ENCODE data around the gene CALY.
"Not testable (repeated sequence)": the region's sequence is repeated elsewhere in the genome, so short reads cannot be mapped to it uniquely, and the experiment has no call there.

CALY gene

GRCh38 chr10:133329491-133330202, 7.0 kb downstream of the CALY start:
- DNase-seq (ENCODE audit: low read depth), result peak; percentile 74

- no peak for DNase-seq (ENCODE audit: low read depth)
Observed at GRCh38 chr10:133328358-133329343, 8.0 kb downstream of the CALY start.

- no peak for DNase-seq (ENCODE audit: low read depth)
Observed at GRCh38 chr10:133327651-133328357, 8.9 kb downstream of the CALY start.

GRCh38 chr10:133326745-133327650, 9.7 kb downstream of the CALY start:
- DNase-seq (ENCODE audit: low read depth), result no peak

GRCh38 chr10:133326223-133326551, 10.5 kb downstream of the CALY start:
- DNase-seq (ENCODE audit: low read depth), result no peak

- DNase-seq (ENCODE audit: low read depth), result no peak
Observed at GRCh38 chr10:133325440-133326222, 11.1 kb downstream of the CALY start.

GRCh38 chr10:133324857-133325260, 11.8 kb downstream of the CALY start:
- DNase-seq (ENCODE audit: low read depth), result no peak

GRCh38 chr10:133324198-133324792, 12.4 kb downstream of the CALY start:
- DNase-seq (ENCODE audit: low read depth), result no peak

GRCh38 chr10:133322064-133322709, 14.5 kb downstream of the CALY start:
- DNase-seq (ENCODE audit: low read depth), result not testable (repeated sequence)

GRCh38 chr10:133320852-133321422, 15.8 kb downstream of the CALY start:
- not testable (repeated sequence) for DNase-seq (ENCODE audit: low read depth)

- DNase-seq (ENCODE audit: low read depth), result no peak
Observed at GRCh38 chr10:133318494-133319127, 18.1 kb downstream of the CALY start.

GRCh38 chr10:133316732-133317131, 20.0 kb downstream of the CALY start:
- no peak for DNase-seq (ENCODE audit: low read depth)

- DNase-seq (ENCODE audit: low read depth), result no peak
Observed at GRCh38 chr10:133316266-133316665, 20.4 kb downstream of the CALY start.

GRCh38 chr10:133315847-133316246, 20.8 kb downstream of the CALY start:
- DNase-seq (ENCODE audit: low read depth), result no peak

GRCh38 chr10:133314911-133315310, 21.8 kb downstream of the CALY start:
- no peak for DNase-seq (ENCODE audit: low read depth)

GRCh38 chr10:133313192-133313591, 23.5 kb downstream of the CALY start:
- DNase-seq (ENCODE audit: low read depth), result no peak

- DNase-seq (ENCODE audit: low read depth), result no peak
Observed at GRCh38 chr10:133312769-133313145, 23.9 kb downstream of the CALY start.

GRCh38 chr10:133312016-133312768, 24.5 kb downstream of the CALY start:
- DNase-seq (ENCODE audit: low read depth), result no peak

Measured in stimulated activated CD8-positive, alpha-beta memory T cell treated with anti-CD3 and anti-CD28 coated beads, Interleukin-7, amount 100 ng/mL, for 24 hours (primary cell).